ENCODE data around the gene FADS3. TPM values are rescaled to one million over a fixed set of nuclear protein-coding genes. Genes with fewer than 3 reads are reported as not detected.

The FADS3 gene
- total RNA-seq, 2 donors from 2014 or later, result 83.0 to 106 TPM

DNA sequence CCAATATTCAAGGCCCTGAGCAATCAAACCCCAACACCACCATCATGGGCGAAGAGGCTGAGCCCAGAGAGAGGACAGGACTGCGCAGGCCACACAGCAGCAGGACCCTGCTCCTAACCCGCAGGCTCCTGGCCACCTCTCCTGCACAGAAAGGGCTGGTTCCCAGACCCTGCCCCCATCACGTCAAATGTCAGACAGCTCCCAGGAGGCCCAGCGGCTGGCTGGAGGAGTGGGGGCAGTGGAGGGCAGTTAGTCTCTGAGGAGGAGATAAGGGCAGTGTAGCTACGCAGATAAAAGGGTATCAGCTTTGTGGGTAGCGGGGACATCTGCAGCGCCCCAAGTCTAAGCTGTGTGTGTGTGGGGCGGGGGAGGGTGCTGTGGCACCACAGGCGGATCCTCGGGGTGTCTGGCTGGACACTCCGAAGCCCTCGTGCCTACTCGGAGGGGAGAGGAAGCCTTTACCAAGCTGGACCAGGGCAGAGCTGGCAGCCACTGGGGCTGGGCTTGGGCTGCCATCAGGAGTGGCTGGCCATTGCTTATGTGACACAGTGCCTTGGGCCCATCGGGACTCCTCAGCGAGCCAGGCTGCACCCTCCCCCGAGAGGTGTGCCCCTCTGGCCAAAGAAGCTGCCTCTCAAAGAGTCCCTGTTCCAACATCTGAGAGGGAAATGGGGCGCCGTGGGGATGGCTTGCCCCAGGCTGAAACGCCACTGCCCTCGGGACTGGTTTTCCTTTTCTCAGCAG, 21.5 kb downstream of the FADS3 start:
- intact Hi-C loops (cut with DNase I), result no loop called here
- DNase-seq (ENCODE audit: low spot score), result no peak

DNA sequence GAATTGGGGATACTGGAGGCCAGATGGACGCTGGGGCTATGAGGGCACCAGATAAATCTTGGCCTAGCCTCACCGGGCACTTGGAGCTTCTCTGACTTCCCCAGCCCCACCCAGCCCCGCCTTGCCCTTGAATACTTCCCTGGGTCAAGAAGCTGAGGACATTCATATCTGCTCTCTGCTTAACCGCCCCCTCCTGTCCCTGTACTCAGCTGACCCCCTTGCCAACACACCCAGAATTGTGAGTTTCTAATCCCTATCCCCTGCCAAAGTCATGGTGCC, 22.0 kb downstream of the FADS3 start:
- no peak for DNase-seq (ENCODE audit: low spot score)
- intact Hi-C loops (cut with DNase I), result no loop called here

DNA sequence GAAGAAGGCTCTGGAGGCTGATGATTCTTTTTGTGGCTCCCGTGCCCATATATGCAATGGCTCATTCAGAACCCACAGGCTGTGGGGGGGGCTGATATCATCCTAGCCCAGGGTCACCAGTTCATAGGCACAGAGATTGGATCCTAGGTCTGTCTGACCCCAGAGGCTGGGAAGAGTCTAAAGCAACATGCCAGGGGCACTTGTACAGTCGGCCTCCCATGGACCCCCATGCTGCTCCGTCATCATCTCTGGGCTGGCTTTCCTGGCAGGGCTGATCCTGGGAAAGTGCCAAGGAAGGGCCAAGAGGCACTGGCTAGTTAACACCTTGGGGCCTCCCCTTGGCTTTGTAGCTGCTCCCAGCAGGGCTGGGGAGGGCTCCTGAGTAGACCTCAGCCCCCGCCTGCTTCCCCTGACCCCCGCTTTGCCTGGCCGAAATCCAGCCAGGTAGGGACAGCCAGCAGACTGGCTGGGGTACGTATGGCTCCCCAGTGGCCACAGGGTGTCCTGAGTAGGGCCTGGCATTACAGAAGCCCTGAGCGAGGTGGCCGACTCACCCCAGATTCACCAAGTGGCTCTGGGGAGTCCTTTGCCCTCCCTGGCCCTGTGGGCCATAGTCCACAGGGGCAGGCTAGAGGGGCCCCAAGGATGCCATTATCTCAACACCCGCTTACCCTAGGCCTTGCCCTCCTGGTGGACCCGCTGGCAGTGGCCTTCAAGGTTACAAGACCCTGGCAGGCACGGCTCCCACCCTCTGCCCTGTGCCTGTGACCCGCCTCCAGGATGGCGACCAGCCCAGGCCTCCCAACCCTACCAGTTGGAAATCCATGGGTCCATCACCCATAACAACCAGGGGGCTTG, 22.5 kb downstream of the FADS3 start:
- no peak for DNase-seq (ENCODE audit: low spot score)
- intact Hi-C loops (cut with DNase I), result no loop called here

DNA sequence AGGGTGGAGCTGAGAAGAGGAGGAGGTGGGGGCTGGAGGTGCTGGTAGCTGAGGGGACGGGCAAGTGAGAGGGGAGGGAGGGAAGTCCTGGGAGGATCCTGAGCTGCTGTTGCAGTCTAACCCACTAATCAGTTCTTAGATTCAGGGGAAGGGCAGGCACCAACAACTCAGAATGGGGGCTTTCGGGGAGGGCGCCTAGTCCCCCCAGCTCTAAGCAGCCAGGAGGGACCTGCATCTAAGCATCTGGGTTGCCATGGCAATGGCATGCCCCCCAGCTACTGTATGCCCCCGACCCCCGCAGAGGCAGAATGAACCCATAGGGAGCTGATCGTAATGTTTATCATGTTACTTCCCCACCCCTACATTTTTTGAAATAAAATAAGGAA, 24.4 kb downstream of the FADS3 start:
- intact Hi-C loops (cut with DNase I), result no loop called here
- no peak for DNase-seq (ENCODE audit: low spot score)

DNA sequence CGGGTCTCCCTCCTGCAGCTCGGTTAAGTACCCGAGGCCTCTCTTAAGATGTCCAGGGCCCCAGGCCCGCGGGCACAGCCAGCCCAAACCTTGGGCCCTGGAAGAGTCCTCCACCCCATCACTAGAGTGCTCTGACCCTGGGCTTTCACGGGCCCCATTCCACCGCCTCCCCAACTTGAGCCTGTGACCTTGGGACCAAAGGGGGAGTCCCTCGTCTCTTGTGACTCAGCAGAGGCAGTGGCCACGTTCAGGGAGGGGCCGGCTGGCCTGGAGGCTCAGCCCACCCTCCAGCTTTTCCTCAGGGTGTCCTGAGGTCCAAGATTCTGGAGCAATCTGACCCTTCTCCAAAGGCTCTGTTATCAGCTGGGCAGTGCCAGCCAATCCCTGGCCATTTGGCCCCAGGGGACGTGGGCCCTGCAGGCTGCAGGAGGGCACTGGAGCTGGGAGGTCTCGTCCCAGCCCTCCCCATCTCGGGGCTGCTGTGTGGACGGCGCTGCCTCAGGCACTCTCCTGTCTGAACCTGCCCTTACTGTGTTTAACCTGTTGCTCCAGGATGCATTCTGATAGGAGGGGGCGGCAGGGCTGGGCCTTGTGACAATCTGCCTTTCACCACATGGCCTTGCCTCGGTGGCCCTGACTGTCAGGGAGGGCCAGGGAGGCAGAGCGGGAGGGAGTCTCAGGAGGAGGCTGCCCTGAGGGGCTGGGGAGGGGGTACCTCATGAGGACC, 25.0 kb downstream of the FADS3 start:
- intact Hi-C loops (cut with DNase I), result no loop called here
- no peak for DNase-seq (ENCODE audit: low spot score)

DNA sequence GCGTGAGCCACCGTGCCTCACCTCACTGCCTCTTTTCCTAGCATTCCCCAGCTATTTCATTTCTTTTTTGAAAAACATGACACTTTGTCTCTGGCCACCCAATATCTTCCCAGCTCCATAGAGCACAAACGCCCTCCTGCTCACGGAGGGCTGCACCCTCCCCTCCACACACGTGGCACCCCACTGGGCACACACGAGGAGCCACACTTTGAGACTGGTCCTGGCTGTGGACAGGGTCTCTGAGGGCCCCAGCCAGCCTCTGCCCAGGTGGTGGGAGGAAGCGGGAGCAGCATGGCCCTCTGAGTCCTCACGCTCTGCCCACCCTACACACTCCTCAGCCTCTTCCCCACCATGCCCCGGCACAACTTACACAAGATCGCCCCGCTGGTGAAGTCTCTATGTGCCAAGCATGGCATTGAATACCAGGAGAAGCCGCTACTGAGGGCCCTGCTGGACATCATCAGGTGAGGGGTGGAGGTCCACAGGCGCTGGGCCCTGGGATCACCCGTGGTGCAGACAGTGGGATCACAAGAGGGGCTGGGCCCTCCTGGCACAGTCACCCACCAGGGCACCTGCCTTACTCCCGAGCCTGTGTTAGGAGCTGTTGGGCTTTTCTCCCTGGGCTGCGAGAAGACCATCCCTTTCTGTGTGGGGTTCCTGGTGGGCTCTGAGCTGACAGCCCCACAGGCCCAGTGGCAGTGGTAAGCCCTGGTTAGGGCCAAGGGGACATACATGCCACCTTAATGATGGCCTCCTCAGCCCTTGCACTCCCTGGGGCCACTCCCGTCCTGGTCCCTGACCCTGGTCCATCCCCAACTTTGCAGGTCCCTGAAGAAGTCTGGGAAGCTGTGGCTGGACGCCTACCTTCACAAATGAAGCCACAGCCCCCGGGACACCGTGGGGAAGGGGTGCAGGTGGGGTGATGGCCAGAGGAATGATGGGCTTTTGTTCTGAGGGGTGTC, 26.2 kb downstream of the FADS3 start:
- DNase-seq (ENCODE audit: low spot score), result no peak
- intact Hi-C loops (cut with DNase I), result loop anchor here in 1 of 2 donors (1.0 kb wide), 1 partner anchor 12 kb away; no protein-coding TSS in a partner anchor

DNA sequence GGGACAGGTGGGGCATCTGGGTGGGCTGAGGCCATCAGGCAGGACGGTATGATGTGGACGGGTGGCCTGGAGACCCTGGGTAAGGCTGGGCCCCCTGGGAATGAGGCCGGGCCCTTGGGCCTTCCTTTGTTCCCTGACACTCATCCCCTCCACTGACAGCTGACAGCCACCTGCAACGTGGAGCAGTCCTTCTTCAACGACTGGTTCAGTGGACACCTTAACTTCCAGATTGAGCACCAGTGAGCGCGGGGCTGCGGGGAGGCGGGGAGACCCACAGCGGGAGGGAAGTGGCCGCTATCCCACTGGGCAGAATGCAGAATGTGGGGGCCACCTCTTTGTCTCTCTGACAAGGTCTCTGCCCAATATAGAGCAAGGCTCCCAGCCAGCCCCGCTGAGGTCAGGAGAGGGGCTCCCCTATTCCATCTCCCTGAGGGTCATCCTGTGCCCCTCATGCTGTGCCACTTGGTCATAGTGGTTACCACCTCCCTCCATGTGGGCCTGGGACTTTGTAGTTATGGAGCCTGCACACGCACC, 27.7 kb downstream of the FADS3 start:
- DNase-seq (ENCODE audit: low spot score), result no peak
- intact Hi-C loops (cut with DNase I), result loop anchor here in 1 of 2 donors (1.0 kb wide), 1 partner anchor 10 kb away; no protein-coding TSS in a partner anchor

DNA sequence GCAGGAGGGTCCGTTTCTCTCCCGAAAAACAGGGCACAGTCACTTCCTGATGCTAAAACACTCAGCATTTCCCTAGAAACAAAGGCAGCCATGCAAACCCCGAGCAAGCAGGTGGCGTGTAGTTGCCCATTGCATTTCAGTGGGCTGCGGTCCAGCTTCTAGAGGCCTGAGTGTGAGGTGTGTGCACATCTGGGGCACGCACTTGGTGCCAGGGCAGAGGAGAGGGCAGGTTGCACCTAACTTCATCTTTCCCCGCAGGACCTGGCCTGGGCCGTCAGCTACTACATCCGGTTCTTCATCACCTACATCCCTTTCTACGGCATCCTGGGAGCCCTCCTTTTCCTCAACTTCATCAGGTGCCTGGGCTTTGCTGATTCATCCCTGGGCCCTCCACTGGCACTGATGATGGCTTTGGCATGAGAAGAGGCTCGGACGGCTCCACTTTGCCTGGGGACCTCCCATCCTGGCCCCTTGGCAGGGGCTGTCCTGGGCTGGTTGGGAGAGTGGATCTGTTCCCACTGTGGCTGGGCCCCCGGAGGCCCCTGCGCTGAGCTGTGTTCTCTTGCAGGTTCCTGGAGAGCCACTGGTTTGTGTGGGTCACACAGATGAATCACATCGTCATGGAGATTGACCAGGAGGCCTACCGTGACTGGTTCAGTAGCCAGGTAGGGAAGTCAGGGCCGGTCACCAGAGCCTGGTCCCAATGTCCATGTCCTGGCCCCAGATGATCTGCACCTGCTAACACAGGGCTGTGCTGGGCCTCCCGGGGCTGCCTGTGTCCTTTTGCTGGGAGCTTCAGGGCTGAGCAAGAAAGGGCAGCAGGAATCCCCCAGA, 28.4 kb downstream of the FADS3 start:
- intact Hi-C loops (cut with DNase I), result no loop called here
- no peak for DNase-seq (ENCODE audit: low spot score)

DNA sequence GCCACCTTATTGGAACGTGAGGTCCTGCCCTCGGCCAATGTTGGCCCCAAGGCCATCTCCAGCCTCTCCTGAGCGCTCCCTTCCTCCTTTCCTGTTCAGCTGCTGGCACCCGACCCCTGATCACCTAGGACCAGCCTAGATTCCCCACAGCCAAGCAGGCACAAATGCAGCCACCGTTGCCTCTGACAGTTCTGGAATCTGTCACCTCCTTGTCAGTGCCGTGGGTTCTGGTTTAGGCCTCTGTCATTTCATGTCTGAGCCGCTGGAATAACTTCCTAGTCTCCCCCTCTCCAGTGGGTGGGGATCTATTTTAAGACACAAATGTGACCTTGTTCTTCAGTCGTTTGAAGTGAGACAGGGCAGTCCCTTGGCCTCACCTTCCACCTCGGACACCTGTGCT, 29.7 kb downstream of the FADS3 start:
- no peak for DNase-seq (ENCODE audit: low spot score)
- intact Hi-C loops (cut with DNase I), result no loop called here

DNA sequence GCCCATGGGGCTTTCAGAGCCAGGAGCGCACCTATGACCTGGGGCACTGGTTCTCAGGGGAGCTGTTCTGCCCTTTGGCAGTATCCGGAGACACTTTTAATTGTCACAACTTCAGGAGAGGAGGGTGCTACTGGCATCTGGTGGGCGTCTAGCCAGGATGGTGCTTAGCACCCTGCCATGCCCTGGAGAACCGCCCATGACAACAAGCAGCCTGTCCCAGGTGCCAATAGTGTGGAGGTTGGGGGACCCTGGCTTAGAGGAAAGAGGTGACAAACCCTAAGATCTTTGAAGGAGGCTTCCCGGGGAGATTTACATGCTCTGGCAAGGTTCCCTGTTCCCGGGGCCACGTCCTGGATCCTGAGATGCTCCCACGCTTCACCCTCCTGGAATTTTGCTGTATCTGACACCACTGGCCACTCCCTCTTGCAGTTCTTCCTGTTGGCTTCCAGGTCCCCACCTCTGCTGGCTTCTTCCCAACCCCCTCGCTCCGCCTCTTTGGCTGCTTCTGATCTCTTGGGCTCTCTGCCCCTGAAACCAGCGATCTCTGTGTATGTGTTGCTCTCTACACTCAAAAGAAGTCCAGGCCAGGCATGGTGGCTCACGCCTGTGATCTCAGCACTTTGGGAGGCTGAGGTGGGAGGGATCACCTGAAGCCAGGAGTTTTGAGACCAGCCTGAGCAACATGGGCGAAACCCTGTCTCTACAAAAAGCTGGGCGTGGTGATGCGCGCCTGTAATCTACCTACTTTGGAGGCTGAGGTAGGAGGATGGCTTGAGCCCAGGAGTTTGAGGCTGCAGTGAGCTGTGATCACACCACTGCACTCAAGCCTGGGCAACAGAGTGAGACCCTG, 31.1 kb downstream of the FADS3 start:
- DNase-seq (ENCODE audit: low spot score), result no peak
- intact Hi-C loops (cut with DNase I), result no loop called here

DNA sequence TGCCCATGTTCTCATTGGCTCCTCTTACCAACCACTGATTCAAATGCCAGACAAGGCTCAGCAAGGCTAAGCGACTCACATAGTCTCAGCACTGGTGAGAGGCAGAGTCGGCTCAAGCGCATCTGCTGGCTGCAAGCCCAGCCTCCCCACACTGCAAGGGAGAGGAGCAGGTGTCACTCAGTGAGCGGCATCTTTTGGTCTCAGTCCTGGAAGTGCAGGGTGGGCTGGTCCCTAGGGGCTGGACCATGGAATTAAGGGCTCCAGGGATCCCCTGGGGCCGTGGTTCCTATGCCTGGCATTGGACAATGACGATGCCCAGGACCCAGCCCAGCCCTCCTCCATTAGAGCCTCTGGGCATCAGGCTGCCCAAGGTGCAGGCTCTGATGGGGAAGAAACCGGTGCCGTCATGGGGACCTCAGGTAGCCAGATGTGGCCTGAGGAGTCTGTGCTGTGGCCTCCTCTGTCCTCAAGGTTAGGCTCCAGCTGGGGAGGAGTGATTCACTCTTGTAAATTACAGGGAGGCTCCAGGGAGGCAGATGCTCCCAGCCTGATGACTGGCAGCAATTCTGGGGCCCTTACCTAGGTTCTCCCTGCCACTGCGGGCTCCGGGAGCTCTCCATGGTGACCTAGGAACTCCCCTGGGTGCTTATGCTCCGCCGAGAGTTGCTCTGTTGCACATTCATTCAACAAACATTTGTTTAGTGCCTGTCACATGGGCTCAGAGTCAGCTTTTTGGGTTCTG, 35.2 kb downstream of the FADS3 start:
- intact Hi-C loops (cut with DNase I), result loop anchor here in 1 of 2 donors (1.0 kb wide), 1 partner anchor 46 kb away; no protein-coding TSS in a partner anchor
- no peak for DNase-seq (ENCODE audit: low spot score)

DNA sequence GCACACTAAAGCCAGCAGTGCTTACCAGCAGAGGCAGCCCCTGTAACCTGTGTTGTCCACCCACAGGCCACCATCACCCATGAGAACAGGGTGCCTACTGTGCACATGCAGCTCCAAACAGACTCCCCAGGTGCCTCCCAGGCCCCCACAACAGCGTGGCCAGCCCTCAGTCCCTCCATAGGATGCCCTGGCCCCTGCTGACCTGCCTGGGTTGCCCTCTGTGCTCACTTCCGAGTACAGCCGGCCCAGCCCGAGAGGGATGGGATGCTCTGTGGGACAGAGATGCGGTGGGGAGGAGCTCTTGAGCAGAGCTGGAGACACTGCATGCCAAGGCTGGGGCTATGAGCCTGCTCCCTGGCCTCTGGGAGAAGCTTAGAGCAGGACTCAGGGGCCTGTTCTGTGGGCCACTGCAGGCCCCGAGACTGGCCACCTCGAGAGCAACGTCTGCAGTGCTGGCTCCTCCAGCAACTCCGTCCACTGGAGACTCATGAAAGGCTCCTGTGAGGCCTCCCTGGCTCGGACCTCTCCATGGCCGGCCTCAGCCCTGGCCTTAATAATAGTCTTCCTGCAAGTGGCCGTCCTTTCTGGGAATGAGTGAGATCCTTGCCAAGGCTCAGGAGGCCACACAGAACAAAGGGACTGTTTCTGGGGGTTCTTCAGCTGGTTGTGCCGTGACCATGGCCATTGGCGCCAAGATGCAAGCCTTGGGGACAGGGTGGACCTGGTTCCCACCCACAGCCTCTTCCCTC, 36.2 kb downstream of the FADS3 start:
- DNase-seq (ENCODE audit: low spot score), result no peak
- intact Hi-C loops (cut with DNase I), result loop anchor here in 1 of 2 donors (1.0 kb wide), 1 partner anchor 45 kb away; no protein-coding TSS in a partner anchor

DNA sequence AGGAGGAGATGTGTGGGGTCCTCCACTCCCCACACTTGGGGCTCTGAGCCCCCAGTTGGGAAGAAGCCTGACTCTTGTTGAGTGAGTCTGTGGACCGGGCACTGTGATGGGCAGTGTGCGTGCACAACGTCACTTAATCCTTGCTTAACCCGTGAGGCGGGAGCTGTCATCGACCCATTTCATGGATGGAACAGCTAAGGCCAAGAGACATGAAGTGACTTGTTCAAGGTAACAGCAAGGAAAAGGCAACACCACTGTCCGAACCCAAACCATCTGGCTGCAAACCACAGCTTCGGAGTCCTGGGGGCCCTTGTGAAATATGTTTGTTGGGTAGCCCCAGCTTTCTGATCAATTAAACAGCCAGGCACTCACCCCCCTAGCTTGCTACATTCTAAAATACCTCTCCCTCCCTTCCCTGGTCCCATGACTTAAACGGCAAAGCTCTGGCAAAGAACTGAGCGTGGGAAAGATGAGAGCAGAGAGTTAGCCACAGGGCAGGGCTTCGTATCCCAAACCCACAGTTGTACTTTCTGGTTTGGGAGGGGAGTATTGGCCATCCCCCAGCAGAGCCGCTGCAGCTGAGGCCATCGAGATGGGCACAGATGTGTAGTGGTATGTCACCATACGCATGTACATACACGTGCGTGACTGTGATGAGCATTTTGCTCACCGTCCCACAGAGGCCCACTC, 37.0 kb downstream of the FADS3 start:
- intact Hi-C loops (cut with DNase I), result no loop called here
- no peak for DNase-seq (ENCODE audit: low spot score)

DNA sequence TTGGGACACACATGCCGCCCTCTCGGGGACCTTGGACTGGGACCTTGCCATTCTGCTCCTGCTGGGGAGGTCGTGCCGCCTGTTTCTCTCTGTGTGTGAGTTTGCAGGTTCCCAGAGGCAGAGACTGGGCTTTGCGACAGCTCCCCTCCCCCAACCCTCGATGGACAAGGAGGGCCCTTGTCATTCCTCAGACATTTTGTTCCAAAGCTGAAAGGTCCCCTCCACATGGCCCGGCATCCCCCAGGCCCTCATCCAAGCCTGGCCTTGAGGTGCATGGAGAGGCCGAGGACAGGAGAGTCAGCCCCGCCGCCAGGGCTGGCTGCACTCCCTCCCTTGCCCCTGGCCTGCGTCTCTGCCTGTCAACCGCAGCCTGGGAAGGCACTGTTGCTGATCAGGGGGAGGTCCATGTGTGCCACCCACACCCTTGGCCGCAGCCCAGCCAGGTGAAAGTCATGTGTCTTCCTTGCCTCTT, 37.6 kb downstream of the FADS3 start:
- intact Hi-C loops (cut with DNase I), result loop anchor here in 1 of 2 donors (1.0 kb wide), 1 partner anchor 11 kb away; no protein-coding TSS in a partner anchor
- no peak for DNase-seq (ENCODE audit: low spot score)

DNA sequence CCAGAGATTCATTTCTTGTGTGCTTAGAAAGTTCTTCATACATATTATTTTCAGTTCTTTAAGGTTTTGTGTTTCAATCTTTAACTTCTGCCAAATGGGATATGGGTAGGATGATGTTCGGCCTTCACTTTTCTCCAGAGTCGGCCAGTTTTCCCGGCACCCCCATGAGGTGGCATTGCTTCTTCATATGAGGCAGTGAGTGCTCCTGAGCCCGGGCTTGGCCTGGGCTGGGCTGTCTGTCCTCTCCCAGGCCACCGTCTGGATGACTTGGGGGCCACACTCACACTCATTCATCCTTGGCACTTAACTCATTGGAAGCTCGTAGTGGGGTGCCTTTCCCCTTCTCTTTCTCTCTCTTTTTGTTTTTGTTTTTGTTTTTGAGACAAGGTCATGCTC, 39.4 kb downstream of the FADS3 start:
- intact Hi-C loops (cut with DNase I), result no loop called here
- DNase-seq (ENCODE audit: low spot score), result no peak
